SK-N-SH (cell line): Measurements from ENCODE around the gene TTC39A.

Experiments
- CHD2 ChIP-seq: fragments of 150-350 bp; IDR thresholded peaks from 2 replicates; pipeline ENCODE4 v1.6.1; 2018; ENCODE audit warnings: low read length; ENCODE audit not compliant: partially characterized antibody
- MXI1 ChIP-seq: IDR thresholded peaks from 2 replicates; pipeline ENCODE4 v1.6.1; 2012; ENCODE audit warnings: mild to moderate bottlenecking, low read depth, low read length, improper control_type of control experiment
- RAD21 ChIP-seq: IDR thresholded peaks from 2 replicates; pipeline ENCODE4 v1.6.1; 2012; ENCODE audit warnings: mild to moderate bottlenecking, low read length
- TAF1 ChIP-seq: IDR thresholded peaks from 2 replicates; pipeline ENCODE4 v1.6.1; 2012; ENCODE audit warnings: low read depth, mild to moderate bottlenecking, low read length, moderate library complexity, borderline replicate concordance
- USF2 ChIP-seq: fragments of 150-350 bp; IDR thresholded peaks from 2 replicates; pipeline ENCODE4 v1.6.1; 2017; ENCODE audit warnings: antibody characterized with exemption, low read length, low read depth, borderline replicate concordance
- YY1 ChIP-seq: IDR thresholded peaks from 2 replicates; pipeline ENCODE4 v1.4.0; 2012; ENCODE audit warnings: low read depth, mild to moderate bottlenecking
- TF ChIP-seq, protein P1 (sequence below): fragments of 200-600 bp; sonication (generic); IDR thresholded peaks from 2 replicates; pipeline ENCODE4 v1.6.1; 2017; ENCODE audit warnings: antibody characterized with exemption, mild to moderate bottlenecking, moderate library complexity

- TF ChIP-seq, protein P1, sequence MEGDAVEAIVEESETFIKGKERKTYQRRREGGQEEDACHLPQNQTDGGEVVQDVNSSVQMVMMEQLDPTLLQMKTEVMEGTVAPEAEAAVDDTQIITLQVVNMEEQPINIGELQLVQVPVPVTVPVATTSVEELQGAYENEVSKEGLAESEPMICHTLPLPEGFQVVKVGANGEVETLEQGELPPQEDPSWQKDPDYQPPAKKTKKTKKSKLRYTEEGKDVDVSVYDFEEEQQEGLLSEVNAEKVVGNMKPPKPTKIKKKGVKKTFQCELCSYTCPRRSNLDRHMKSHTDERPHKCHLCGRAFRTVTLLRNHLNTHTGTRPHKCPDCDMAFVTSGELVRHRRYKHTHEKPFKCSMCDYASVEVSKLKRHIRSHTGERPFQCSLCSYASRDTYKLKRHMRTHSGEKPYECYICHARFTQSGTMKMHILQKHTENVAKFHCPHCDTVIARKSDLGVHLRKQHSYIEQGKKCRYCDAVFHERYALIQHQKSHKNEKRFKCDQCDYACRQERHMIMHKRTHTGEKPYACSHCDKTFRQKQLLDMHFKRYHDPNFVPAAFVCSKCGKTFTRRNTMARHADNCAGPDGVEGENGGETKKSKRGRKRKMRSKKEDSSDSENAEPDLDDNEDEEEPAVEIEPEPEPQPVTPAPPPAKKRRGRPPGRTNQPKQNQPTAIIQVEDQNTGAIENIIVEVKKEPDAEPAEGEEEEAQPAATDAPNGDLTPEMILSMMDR = no peak
- TF ChIP-seq YY1 (no peak), MXI1 (no peak), RAD21 (no peak), TAF1 (no peak), CHD2 (no peak), USF2 (no peak)
Observed at GRCh38 chr1:51268634-51269033, 61.7 kb downstream of the TTC39A start.
